H9 (cell line): ENCODE data around the gene PYROXD2. TPM values are rescaled to one million over a fixed set of nuclear protein-coding genes. Genes with fewer than 3 reads are reported as not detected.

Experiments used
- DNase-seq: peaks from one replicate; pipeline ENCODE4 v3.0.0-alpha.2; 2017
- H2AFZ ChIP-seq: one replicate; pipeline ENCODE4 v1.6.1; 2013; ENCODE audit warnings: mild to moderate bottlenecking, low read length, control low read depth, moderate library complexity
- H2AK5ac ChIP-seq: 2 replicates; pipeline ENCODE4 v1.6.1; 2013; ENCODE audit warnings: low read length, control low read depth, mixed read lengths; ENCODE audit not compliant: insufficient read length
- H2BK120ac ChIP-seq: one replicate; pipeline ENCODE4 v1.6.1; 2013; ENCODE audit warnings: low read depth, mild to moderate bottlenecking, low read length, control low read depth, inconsistent platforms; ENCODE audit not compliant: poor library complexity, severe bottlenecking
- H2BK12ac ChIP-seq: 2 replicates; pipeline ENCODE4 v1.6.1; 2013; ENCODE audit warnings: low read length, control low read depth, mixed read lengths, low read depth; ENCODE audit not compliant: insufficient read length
- H2BK15ac ChIP-seq: 2 replicates; pipeline ENCODE4 v1.6.1; 2013; ENCODE audit warnings: low read depth, low read length, control low read depth
- H2BK20ac ChIP-seq: one replicate; pipeline ENCODE4 v1.6.1; 2013; ENCODE audit warnings: low read depth, mild to moderate bottlenecking, low read length, control low read depth, inconsistent platforms; ENCODE audit not compliant: poor library complexity, severe bottlenecking
- H2BK5ac ChIP-seq: 2 replicates; pipeline ENCODE4 v1.6.1; 2013; ENCODE audit warnings: low read length, control low read depth, mixed read lengths; ENCODE audit not compliant: insufficient read length
- H3K14ac ChIP-seq: 2 replicates; pipeline ENCODE4 v1.6.1; 2013; ENCODE audit warnings: low read length, control low read depth; ENCODE audit not compliant: insufficient read depth
- H3K18ac ChIP-seq: 2 replicates; pipeline ENCODE4 v1.6.1; 2013; ENCODE audit warnings: low read depth, mild to moderate bottlenecking, mixed read lengths, low read length, control low read depth; ENCODE audit not compliant: insufficient read length
- H3K23ac ChIP-seq: 2 replicates; pipeline ENCODE4 v1.6.1; 2013; ENCODE audit warnings: low read length, control low read depth, mixed read lengths, low read depth; ENCODE audit not compliant: insufficient read length
- H3K23me2 ChIP-seq: 2 replicates; pipeline ENCODE4 v1.6.1; 2013; ENCODE audit warnings: low read depth, mild to moderate bottlenecking, mixed read lengths, low read length, control low read depth; ENCODE audit not compliant: insufficient read length, poor library complexity, severe bottlenecking
- H3K27ac ChIP-seq: 2 replicates; pipeline ENCODE4 v1.5.1; 2013; ENCODE audit warnings: low read length, control low read depth, mixed read lengths, low read depth; ENCODE audit not compliant: insufficient read length
- H3K27me3 ChIP-seq: 2 replicates; pipeline ENCODE4 v1.6.1; 2013; ENCODE audit warnings: low read length, control low read depth, inconsistent platforms; ENCODE audit not compliant: insufficient read depth
- H3K4ac ChIP-seq: 2 replicates; pipeline ENCODE4 v1.6.1; 2013; ENCODE audit warnings: low read depth, mild to moderate bottlenecking, control low read depth, inconsistent platforms, low read length, moderate library complexity
- H3K4me1 ChIP-seq: 2 replicates; pipeline ENCODE4 v1.6.1; 2013; ENCODE audit warnings: low read length, control low read depth, inconsistent platforms; ENCODE audit not compliant: insufficient read depth
- H3K4me2 ChIP-seq: 2 replicates; pipeline ENCODE4 v1.6.1; 2013; ENCODE audit warnings: low read length, control low read depth, mixed read lengths; ENCODE audit not compliant: insufficient read length, insufficient read depth
- H3K56ac ChIP-seq: 2 replicates; pipeline ENCODE4 v1.6.1; 2013; ENCODE audit warnings: low read depth, mild to moderate bottlenecking, mixed read lengths, low read length, control low read depth; ENCODE audit not compliant: insufficient read length
- H3K79me1 ChIP-seq: 2 replicates; pipeline ENCODE4 v1.6.1; 2013; ENCODE audit warnings: low read depth, mild to moderate bottlenecking, moderate library complexity, low read length, control low read depth, inconsistent platforms; ENCODE audit not compliant: insufficient read depth, poor library complexity, severe bottlenecking
- H3K79me2 ChIP-seq: 2 replicates; pipeline ENCODE4 v1.6.1; 2013; ENCODE audit warnings: low read length, control low read depth, inconsistent platforms; ENCODE audit not compliant: insufficient read depth
- H3K9ac ChIP-seq: 2 replicates; pipeline ENCODE4 v1.6.1; 2013; ENCODE audit warnings: low read length, control low read depth, mixed read lengths; ENCODE audit not compliant: insufficient read length; ENCODE audit errors: extremely low read depth
- H3K9me3 ChIP-seq: one replicate; pipeline ENCODE4 v1.6.1; 2013; ENCODE audit warnings: low read depth, low read length, inconsistent platforms; ENCODE audit not compliant: control insufficient read depth
- H3T11ph ChIP-seq: one replicate; pipeline ENCODE4 v1.6.1; 2013; ENCODE audit warnings: mild to moderate bottlenecking, low read length, control low read depth, inconsistent platforms
- H4K20me1 ChIP-seq: one replicate; pipeline ENCODE4 v1.6.1; 2013; ENCODE audit not compliant: control insufficient read depth, insufficient read length, insufficient read depth
- H4K5ac ChIP-seq: 2 replicates; pipeline ENCODE4 v1.6.1; 2013; ENCODE audit warnings: low read depth, mild to moderate bottlenecking, mixed read lengths, low read length, control low read depth; ENCODE audit not compliant: insufficient read length
- H4K8ac ChIP-seq: replicated peaks from 2 replicates; pipeline ENCODE4 v1.6.1; 2013; ENCODE audit warnings: low read length, control low read depth, mixed read lengths, low read depth; ENCODE audit not compliant: insufficient read length
- H4K91ac ChIP-seq: 2 replicates; pipeline ENCODE4 v1.6.1; 2013; ENCODE audit warnings: low read depth, mild to moderate bottlenecking, moderate library complexity, mixed read lengths, low read length, control low read depth; ENCODE audit not compliant: insufficient read length
- H3K27ac Mint-ChIP-seq, 3 experiments: 2 replicates in 2 of 3; 3 replicates in 1 of 3; pipeline ENCODE4 v1.8.0; 2020 to 2021; ENCODE audit warnings: mixed read lengths in 3 of 3, mild to moderate bottlenecking in 1 of 3, moderate library complexity in 1 of 3
- H3K27me3 Mint-ChIP-seq: 2 replicates; pipeline ENCODE4 v1.8.0; 2021; ENCODE audit warnings: low read depth, mild to moderate bottlenecking, moderate library complexity, mixed read lengths
- H3K36me3 Mint-ChIP-seq, 3 experiments: 2 replicates in 2 of 3; 3 replicates in 1 of 3; pipeline ENCODE4 v1.8.0; 2020 to 2021; ENCODE audit warnings: low read depth in 3 of 3, mixed read lengths in 3 of 3; ENCODE audit not compliant: insufficient read depth in 1 of 3
- H3K4me1 Mint-ChIP-seq, 2 experiments: 2 replicates each; pipeline ENCODE4 v1.8.0; 2020; ENCODE audit warnings: mixed read lengths in 2 of 2
- H3K4me3 Mint-ChIP-seq, 2 experiments: 2 replicates in 1 of 2; 3 replicates in 1 of 2; pipeline ENCODE4 v1.8.0; 2020 to 2021; ENCODE audit warnings: mild to moderate bottlenecking in 2 of 2, mixed read lengths in 2 of 2, moderate library complexity in 1 of 2
- H3K9me3 Mint-ChIP-seq, 2 experiments: 2 replicates in 1 of 2; 3 replicates in 1 of 2; pipeline ENCODE4 v1.8.0; 2020; ENCODE audit warnings: mild to moderate bottlenecking in 2 of 2, mixed read lengths in 2 of 2, moderate library complexity in 1 of 2
- CTCF ChIP-seq: fragments of 200-600 bp; sonication (generic); conservative IDR thresholded peaks from 3 replicates; pipeline ENCODE4 v1.8.0; 2021; ENCODE audit warnings: antibody characterized with exemption, mild to moderate bottlenecking
- WGBS: extraction: QIAGEN DNeasy Blood & Tissue Kit; methylation state at CpG from one replicate; pipeline ENCODE4 v1.1.7; 2013; ENCODE audit warnings: missing lambda C conversion rate, low lambda C conversion rate, mixed read lengths; ENCODE audit not compliant: insufficient read length; ENCODE audit errors: extremely low coverage; 5-methylcytosine and 5-hydroxymethylcytosine counted together
- total RNA-seq: library from RNA; stranded (reverse); gene quantifications from 2 replicates; pipeline ENCODE4 v1.2.1, GENCODE V29; 2021

The PYROXD2 gene
- total RNA-seq, 1 experiment from 2014 or later = 5.3 TPM

GRCh38 chr10:98461500-98461842 lies 46.5 kb upstream of the PYROXD2 start:
- no peak overlapping the region for H3K27ac ChIP-seq
- no peak overlapping the region for H2BK5ac ChIP-seq
- H3T11ph ChIP-seq = no peak overlapping the region
- H3K56ac ChIP-seq = no peak overlapping the region
- DNase-seq = no peak
- no peak overlapping the region for H4K5ac ChIP-seq
- no peak overlapping the region for H3K4ac ChIP-seq
- no peak overlapping the region for H3K4me2 ChIP-seq
- no peak overlapping the region for H3K23ac ChIP-seq
- Mint-ChIP-seq H3K4me1 (peaks cover 18 to 19% of the 10 kb centered on the region in 2 experiments), H3K4me3 (no peak overlapping the region), H3K9me3 (no peaks in the 10 kb centered on the region), H3K27ac (no peak overlapping the region), H3K27me3 (no peaks in the 10 kb centered on the region), H3K36me3 (no peaks in the 10 kb centered on the region; a peak in 1 of 7 replicates)
- H2AFZ ChIP-seq = no peak overlapping the region
- no peak for TF ChIP-seq CTCF
- no peak overlapping the region for H4K8ac ChIP-seq
- H2BK12ac ChIP-seq = no peak overlapping the region
- H3K79me1 ChIP-seq = no peaks in the 10 kb centered on the region
- no peak overlapping the region for H3K18ac ChIP-seq
- no peaks in the 10 kb centered on the region for H3K23me2 ChIP-seq
- no peaks in the 10 kb centered on the region; the same call in 1 of the 2 replicates for H3K4me1 ChIP-seq
- H2AK5ac ChIP-seq = no peak overlapping the region
- no CpG with 5 or more reads among the region's 3 CpGs for WGBS
- no peak overlapping the region for H3K14ac ChIP-seq
- no peaks in the 10 kb centered on the region for H3K79me2 ChIP-seq
- H2BK15ac ChIP-seq = no peak overlapping the region
- no peak overlapping the region for H2BK120ac ChIP-seq
- H3K9me3 ChIP-seq = no peaks in the 10 kb centered on the region
- H4K91ac ChIP-seq = no peak overlapping the region
- no peak overlapping the region for H2BK20ac ChIP-seq
- no peaks in the 10 kb centered on the region for H4K20me1 ChIP-seq
- H3K9ac ChIP-seq = no peak overlapping the region
- H3K27me3 ChIP-seq = no peaks in the 10 kb centered on the region
